ENCODE measurements around the gene MEF2C. TPM values are rescaled to one million over a fixed set of nuclear protein-coding genes. Genes with fewer than 3 reads are reported as not detected.

Gene MEF2C
- polyA plus RNA-seq, 3 donors: 32.0 to 89.3 (median 88.3) TPM

DNA sequence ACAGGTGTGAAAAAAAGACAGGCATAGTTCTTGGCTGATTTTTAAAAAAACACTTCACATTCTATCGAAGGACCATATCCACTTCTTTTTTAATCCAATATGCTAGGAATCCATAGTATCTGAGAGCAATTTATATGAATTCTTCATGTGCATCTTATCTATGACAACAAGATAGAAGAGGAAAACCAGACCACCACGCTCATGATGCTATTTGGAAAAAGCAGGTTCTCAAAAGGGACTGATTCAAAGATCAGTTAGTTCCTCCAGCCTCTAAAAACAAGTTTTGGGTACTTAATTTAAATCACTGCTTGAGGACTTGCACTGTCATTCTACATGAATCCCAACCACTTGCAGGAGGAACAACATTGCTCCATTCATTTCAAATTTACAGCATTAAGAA lies 6.3 kb downstream of the MEF2C start:
- Histone ChIP-seq H3K4me2 (replicated peaks; ENCODE audit: extremely low read depth, low read length, poor library complexity, severe bottlenecking) (peak overlapping the region; percentile 12), H3K4me1 (ENCODE audit: control insufficient read depth in 1 of 2, insufficient read depth in 2 of 2, low read length in 2 of 2) (peaks cover 26 to 52% of the 10 kb centered on the region in 2 donors), H3K9ac (ENCODE audit: insufficient read depth, low read length, poor library complexity, severe bottlenecking) (no peak overlapping the region), H3K9me3 (replicated peaks in 1 of 2; ENCODE audit: control insufficient read depth in 1 of 2, insufficient read depth in 1 of 2, low read length in 2 of 2) (no peaks in the 10 kb centered on the region), H3K4me3 (replicated peaks in 1 of 3; ENCODE audit: low read depth in 2 of 3, low read length in 3 of 3) (no peak overlapping the region), H3K36me3 (replicated peaks in 1 of 2; ENCODE audit: control insufficient read depth in 1 of 2, insufficient read depth in 2 of 2, low read length in 2 of 2) (peaks cover 0 to 9% of the 10 kb centered on the region in 2 donors), H4K20me1 (ENCODE audit: insufficient read depth, low read length) (peaks cover 95% of the 10 kb centered on the region), H2AFZ (ENCODE audit: insufficient read depth, low read depth, low read length, poor library complexity, severe bottlenecking) (no peak overlapping the region), H3K79me2 (ENCODE audit: insufficient read depth, low read length) (peaks cover 98% of the 10 kb centered on the region), H3K27ac (ENCODE audit: low read depth in 1 of 2, low read length in 2 of 2) (no peak overlapping the region), H3K27me3 (ENCODE audit: control insufficient read depth in 2 of 2, insufficient read depth in 2 of 2, low read length in 2 of 2) (no peaks in the 10 kb centered on the region)
- no CpG with 5 or more reads among the region's 2 CpGs for WGBS (ENCODE audit: insufficient coverage)
- H3K4me3 Mint-ChIP-seq: no peak overlapping the region
- DNase-seq: no peak
- H3K4me1 Mint-ChIP-seq: peaks cover 47% of the 10 kb centered on the region
- no peaks in the 10 kb centered on the region for H3K9me3 Mint-ChIP-seq
- peaks cover 14 to 19% of the 10 kb centered on the region in 2 donors for H3K36me3 Mint-ChIP-seq
- TF ChIP-seq, protein P1, sequence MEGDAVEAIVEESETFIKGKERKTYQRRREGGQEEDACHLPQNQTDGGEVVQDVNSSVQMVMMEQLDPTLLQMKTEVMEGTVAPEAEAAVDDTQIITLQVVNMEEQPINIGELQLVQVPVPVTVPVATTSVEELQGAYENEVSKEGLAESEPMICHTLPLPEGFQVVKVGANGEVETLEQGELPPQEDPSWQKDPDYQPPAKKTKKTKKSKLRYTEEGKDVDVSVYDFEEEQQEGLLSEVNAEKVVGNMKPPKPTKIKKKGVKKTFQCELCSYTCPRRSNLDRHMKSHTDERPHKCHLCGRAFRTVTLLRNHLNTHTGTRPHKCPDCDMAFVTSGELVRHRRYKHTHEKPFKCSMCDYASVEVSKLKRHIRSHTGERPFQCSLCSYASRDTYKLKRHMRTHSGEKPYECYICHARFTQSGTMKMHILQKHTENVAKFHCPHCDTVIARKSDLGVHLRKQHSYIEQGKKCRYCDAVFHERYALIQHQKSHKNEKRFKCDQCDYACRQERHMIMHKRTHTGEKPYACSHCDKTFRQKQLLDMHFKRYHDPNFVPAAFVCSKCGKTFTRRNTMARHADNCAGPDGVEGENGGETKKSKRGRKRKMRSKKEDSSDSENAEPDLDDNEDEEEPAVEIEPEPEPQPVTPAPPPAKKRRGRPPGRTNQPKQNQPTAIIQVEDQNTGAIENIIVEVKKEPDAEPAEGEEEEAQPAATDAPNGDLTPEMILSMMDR (IDR thresholded peaks at IDR 0.05): no peak
- H3K27me3 Mint-ChIP-seq (ENCODE audit: low read depth in 3 of 3): no peaks in the 10 kb centered on the region
- H3K27ac Mint-ChIP-seq: no peak overlapping the region
- intact Hi-C loops (cut with micrococcal nuclease): no loop called here

DNA sequence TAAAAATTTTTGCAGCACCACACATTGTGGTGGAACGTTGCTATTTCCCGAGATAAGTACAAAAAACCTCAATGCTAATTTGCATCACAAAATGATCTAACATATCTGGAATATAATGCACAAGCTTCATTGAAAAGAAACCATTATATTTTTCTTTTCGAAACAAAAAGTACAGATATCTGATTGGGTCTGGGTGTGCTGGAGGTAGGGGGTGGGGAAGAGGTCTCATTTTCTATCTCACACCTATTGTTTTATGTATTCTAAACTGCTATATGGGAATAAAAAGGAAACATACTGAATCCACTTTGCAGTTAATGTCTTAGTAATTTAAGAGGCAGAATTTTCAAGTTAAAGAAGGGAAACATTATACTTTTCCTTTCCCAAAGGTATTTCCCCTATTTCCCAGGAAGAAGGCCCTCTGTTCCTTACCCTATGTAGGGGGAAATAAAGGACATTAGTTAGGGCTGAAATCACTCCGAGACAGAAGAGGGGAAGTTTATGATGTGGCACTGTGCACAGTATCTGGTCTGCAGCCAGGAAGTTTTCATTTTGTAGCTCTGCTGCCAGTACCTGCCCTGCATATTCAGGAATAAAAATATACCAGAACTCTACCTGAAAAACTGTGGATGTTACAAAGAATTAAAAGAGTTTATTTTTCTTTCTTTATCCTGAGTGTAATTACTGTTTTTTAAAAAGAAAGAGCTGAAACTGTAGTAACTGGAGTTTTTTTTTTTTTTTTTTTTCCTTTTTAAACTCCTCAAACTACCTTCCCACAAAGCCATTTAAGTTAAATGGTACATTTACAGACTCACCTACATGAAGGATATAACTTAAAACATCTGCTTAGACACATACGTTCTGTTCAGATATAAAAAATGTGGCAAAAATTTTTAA lies 7.4 kb downstream of the MEF2C start:
- Histone ChIP-seq H3K27ac (ENCODE audit: low read depth in 1 of 2, low read length in 2 of 2) (peak overlapping the region in 1 of 2 donors; percentile 69), H3K4me2 (replicated peaks; ENCODE audit: extremely low read depth, low read length, poor library complexity, severe bottlenecking) (peak overlapping the region; percentile 42), H3K9ac (ENCODE audit: insufficient read depth, low read length, poor library complexity, severe bottlenecking) (no peak overlapping the region), H3K4me3 (replicated peaks in 1 of 3; ENCODE audit: low read depth in 2 of 3, low read length in 3 of 3) (peak overlapping the region in 1 of 3 experiments; percentile 29), H3K27me3 (ENCODE audit: control insufficient read depth in 2 of 2, insufficient read depth in 2 of 2, low read length in 2 of 2) (no peaks in the 10 kb centered on the region), H3K79me2 (ENCODE audit: insufficient read depth, low read length) (peaks cover 97% of the 10 kb centered on the region), H4K20me1 (ENCODE audit: insufficient read depth, low read length) (peaks cover 96% of the 10 kb centered on the region), H3K4me1 (ENCODE audit: control insufficient read depth in 1 of 2, insufficient read depth in 2 of 2, low read length in 2 of 2) (peaks cover 26 to 50% of the 10 kb centered on the region in 2 donors), H3K9me3 (replicated peaks in 1 of 2; ENCODE audit: control insufficient read depth in 1 of 2, insufficient read depth in 1 of 2, low read length in 2 of 2) (no peaks in the 10 kb centered on the region), H3K36me3 (replicated peaks in 1 of 2; ENCODE audit: control insufficient read depth in 1 of 2, insufficient read depth in 2 of 2, low read length in 2 of 2) (peaks cover 0 to 13% of the 10 kb centered on the region in 2 donors), H2AFZ (ENCODE audit: insufficient read depth, low read depth, low read length, poor library complexity, severe bottlenecking) (no peak overlapping the region)
- TF ChIP-seq, protein P1 (IDR thresholded peaks at IDR 0.05): no peak
- Mint-ChIP-seq H3K4me3 (peak overlapping the region; percentile 18 to 20), H3K9me3 (no peaks in the 10 kb centered on the region), H3K4me1 (peaks cover 47% of the 10 kb centered on the region), H3K27me3 (ENCODE audit: low read depth in 3 of 3) (no peaks in the 10 kb centered on the region), H3K27ac (peak overlapping the region in 3 of 7 donors; percentile 36 to 73 (median 42)), H3K36me3 (peaks cover 19 to 23% of the 10 kb centered on the region in 2 donors)
- peak in 1 of 3 donors; percentile 14 for DNase-seq
- intact Hi-C loops (cut with micrococcal nuclease): no loop called here
- no CpG with 5 or more reads among the region's 5 CpGs for WGBS (ENCODE audit: insufficient coverage)

Data from CD14-positive monocyte (primary cell).